ENCODE measurements around the gene PTPRN. TPM values are rescaled to one million over a fixed set of nuclear protein-coding genes. Genes with fewer than 3 reads are reported as not detected.
A peak's percentile ranks its signal among the peaks of the same experiment; 100 is the strongest.

The PTPRN gene
- polyA plus RNA-seq, 1 donor (not counting 4 experiments of a cell fraction or from before 2014, with no cell fraction given): not detected

- peaks cover 5% of the 10 kb centered on the region for H4K20me1 ChIP-seq (ENCODE audit: control insufficient read depth, extremely low read depth, insufficient read depth, low read length)
- H3K4me1 ChIP-seq (ENCODE audit: control insufficient read depth, extremely low read depth, insufficient read depth, low read length): peaks cover 62% of the 10 kb centered on the region
- peaks cover 31 to 39% of the 10 kb centered on the region in 2 experiments for H3K36me3 ChIP-seq (ENCODE audit: control insufficient read depth in 2 of 2, extremely low read depth in 1 of 2, insufficient read depth in 2 of 2, low read length in 2 of 2)
- dilution Hi-C loops (cut with MboI; ENCODE audit: extremely low pct_ligation_motif_present, low sequenced_read_pairs): no loop called here
- H3K9me3 ChIP-seq (ENCODE audit: control insufficient read depth, low read depth, low read length): no peaks in the 10 kb centered on the region
- H3K27ac ChIP-seq (ENCODE audit: control insufficient read depth, insufficient read depth, low read length): peak overlapping the region; percentile 88
- TF ChIP-seq CTCF (optimal IDR thresholded peaks at IDR 0.05 in 1 of 3, IDR thresholded peaks at IDR 0.05 in 1 of 3, conservative IDR thresholded peaks at IDR 0.05 in 1 of 3; ENCODE audit: extremely low read depth in 1 of 3, insufficient read depth in 2 of 3, low read length in 3 of 3) (no peak), EZH2 (IDR thresholded peaks at IDR 0.05; ENCODE audit: low read length) (no peak)
- H3K79me2 ChIP-seq (ENCODE audit: control insufficient read depth, insufficient read depth, low read length): peaks cover 60% of the 10 kb centered on the region
- no peaks in the 10 kb centered on the region for H3K9me1 ChIP-seq (ENCODE audit: control insufficient read depth, extremely low read depth, insufficient read depth, low read length)
- peaks cover 4% of the 10 kb centered on the region for H3K27me3 ChIP-seq (ENCODE audit: control insufficient read depth, extremely low read depth, insufficient read depth, low read length)
- no peak overlapping the region for H2AFZ ChIP-seq (ENCODE audit: control insufficient read depth, low read length)
- H3K4me2 ChIP-seq (ENCODE audit: control insufficient read depth, extremely low read depth, insufficient read depth, low read depth, low read length): peak overlapping the region; percentile 73
- DNase-seq (ENCODE audit: low read depth, low spot score): no peak
- peak overlapping the region; percentile 21 to 43 (median 40) for H3K4me3 ChIP-seq (ENCODE audit: control insufficient read depth in 2 of 3, extremely low read depth in 1 of 3, insufficient read depth in 2 of 3, low read depth in 1 of 3, low read length in 3 of 3)
- no peak for FAIRE-seq
- peak overlapping the region; percentile 69 for H3K9ac ChIP-seq (ENCODE audit: control insufficient read depth, extremely low read depth, insufficient read depth, low read length)
Measured at GRCh38 chr2:219250049-219250781, 59.0 kb downstream of the PTPRN start.

- Histone ChIP-seq H4K20me1 (ENCODE audit: control insufficient read depth, extremely low read depth, insufficient read depth, low read length) (peaks cover 5% of the 10 kb centered on the region), H3K4me1 (ENCODE audit: control insufficient read depth, extremely low read depth, insufficient read depth, low read length) (peaks cover 65% of the 10 kb centered on the region), H3K27me3 (ENCODE audit: control insufficient read depth, extremely low read depth, insufficient read depth, low read length) (no peaks in the 10 kb centered on the region), H3K4me3 (ENCODE audit: control insufficient read depth in 2 of 3, extremely low read depth in 1 of 3, insufficient read depth in 2 of 3, low read depth in 1 of 3, low read length in 3 of 3) (peak overlapping the region; percentile 21 to 43 (median 40)), H3K79me2 (ENCODE audit: control insufficient read depth, insufficient read depth, low read length) (peaks cover 60% of the 10 kb centered on the region), H3K4me2 (ENCODE audit: control insufficient read depth, extremely low read depth, insufficient read depth, low read depth, low read length) (peak overlapping the region; percentile 78), H2AFZ (ENCODE audit: control insufficient read depth, low read length) (no peak overlapping the region), H3K9me3 (ENCODE audit: control insufficient read depth, low read depth, low read length) (no peaks in the 10 kb centered on the region), H3K9me1 (ENCODE audit: control insufficient read depth, extremely low read depth, insufficient read depth, low read length) (no peaks in the 10 kb centered on the region), H3K36me3 (ENCODE audit: control insufficient read depth in 2 of 2, extremely low read depth in 1 of 2, insufficient read depth in 2 of 2, low read length in 2 of 2) (peaks cover 31 to 39% of the 10 kb centered on the region in 2 experiments), H3K9ac (ENCODE audit: control insufficient read depth, extremely low read depth, insufficient read depth, low read length) (peak overlapping the region; percentile 69), H3K27ac (ENCODE audit: control insufficient read depth, insufficient read depth, low read length) (peak overlapping the region; percentile 88)
- no peak for TF ChIP-seq EZH2 (IDR thresholded peaks at IDR 0.05; ENCODE audit: low read length)
- TF ChIP-seq CTCF (optimal IDR thresholded peaks at IDR 0.05 in 1 of 3, IDR thresholded peaks at IDR 0.05 in 1 of 3, conservative IDR thresholded peaks at IDR 0.05 in 1 of 3; ENCODE audit: extremely low read depth in 1 of 3, insufficient read depth in 2 of 3, low read length in 3 of 3): peak in 1 of 3 experiments; percentile 11
- DNase-seq (ENCODE audit: low read depth, low spot score): peak; percentile 81
- FAIRE-seq: peak; percentile 86
- dilution Hi-C loops (cut with MboI; ENCODE audit: extremely low pct_ligation_motif_present, low sequenced_read_pairs): no loop called here
Measured at GRCh38 chr2:219249203-219249980, 59.8 kb downstream of the PTPRN start.

Data from keratinocyte (primary cell).